Neural cell (in vitro differentiated cells): ENCODE results near the gene CHRNA4. TPM values are rescaled to one million over a fixed set of nuclear protein-coding genes. Genes with fewer than 3 reads are reported as not detected.

Source experiments
- H2AFZ ChIP-seq: fragments of 200-600, 300-800 bp; sonication (generic), shearing (Covaris generic); 2 replicates; pipeline ENCODE4 v1.6.0; 2014; ENCODE audit warnings: low read depth, mild to moderate bottlenecking, antibody characterized with exemption, low read length, moderate library complexity
- H3F3A ChIP-seq: fragments of 200-600 bp; shearing (Covaris generic); 2 replicates; pipeline ENCODE4 v1.6.1; 2016; ENCODE audit warnings: mild to moderate bottlenecking, moderate library complexity, mixed read lengths, antibody characterized with exemption, low read length; ENCODE audit not compliant: insufficient read depth, poor library complexity, severe bottlenecking
- H3K27ac ChIP-seq: fragments of 200-600, 300-800 bp; sonication (generic), shearing (Covaris generic); 2 replicates; pipeline ENCODE4 v1.5.1; 2014; ENCODE audit warnings: mild to moderate bottlenecking, low read length, moderate library complexity
- H3K27me3 ChIP-seq: fragments of 300-800, 200-600 bp; sonication (generic), shearing (Covaris generic); 2 replicates; pipeline ENCODE4 v1.6.0; 2014; ENCODE audit warnings: mild to moderate bottlenecking, low read depth, low read length, moderate library complexity; ENCODE audit not compliant: insufficient read depth
- H3K36me3 ChIP-seq: fragments of 300-800, 200-600 bp; sonication (generic), shearing (Covaris generic); 2 replicates; pipeline ENCODE4 v1.5.1; 2014; ENCODE audit warnings: mild to moderate bottlenecking, antibody characterized with exemption, low read length, moderate library complexity; ENCODE audit not compliant: insufficient read depth
- H3K4me2 ChIP-seq: fragments of 300-800, 200-600 bp; sonication (generic), shearing (Covaris generic); 2 replicates; pipeline ENCODE4 v1.6.0; 2014; ENCODE audit warnings: mild to moderate bottlenecking, low read length
- H3K4me3 ChIP-seq: fragments of 300-800, 200-600 bp; sonication (generic), shearing (Covaris generic); 2 replicates; pipeline ENCODE4 v1.5.1; 2014; ENCODE audit warnings: mild to moderate bottlenecking, low read length, moderate library complexity
- H3K79me2 ChIP-seq: fragments of 200-600 bp; shearing (Covaris generic); replicated peaks from 2 replicates; pipeline ENCODE4 v1.6.0; 2014; ENCODE audit warnings: mild to moderate bottlenecking, low read length, moderate library complexity; ENCODE audit not compliant: insufficient read depth
- H3K9ac ChIP-seq: fragments of 300-800, 200-600 bp; sonication (generic), shearing (Covaris generic); 2 replicates; pipeline ENCODE4 v1.6.1; 2016; ENCODE audit warnings: mild to moderate bottlenecking, low read length, mixed read lengths
- H3K9me2 ChIP-seq: fragments of 200-600 bp; shearing (Covaris generic); 2 replicates; pipeline ENCODE4 v1.6.1; 2016; ENCODE audit warnings: mild to moderate bottlenecking, low read length, mixed read lengths; ENCODE audit not compliant: insufficient read depth
- H3K9me3 ChIP-seq: fragments of 200-600, 300-800 bp; sonication (generic), shearing (Covaris generic); 2 replicates; pipeline ENCODE4 v1.6.1; 2016; ENCODE audit warnings: mild to moderate bottlenecking, mixed run types, low read length, moderate library complexity, mixed read lengths
- H4K20me1 ChIP-seq: fragments of 200-600 bp; shearing (Covaris generic); 2 replicates; pipeline ENCODE4 v1.6.1; 2016; ENCODE audit warnings: mild to moderate bottlenecking, mixed run types; ENCODE audit not compliant: insufficient read depth
- EP300 ChIP-seq: fragments of 450-650 bp; conservative IDR thresholded peaks from 2 replicates; pipeline ENCODE4 v1.6.1; 2014; ENCODE audit warnings: antibody characterized with exemption, mild to moderate bottlenecking, moderate library complexity; ENCODE audit not compliant: poor library complexity, severe bottlenecking
- EZH2 ChIP-seq: fragments of 200-600, 300-800 bp; shearing (Covaris generic), sonication (generic); IDR thresholded peaks from 2 replicates; pipeline ENCODE4 v1.6.1; 2014; ENCODE audit warnings: antibody characterized with exemption, low read length, borderline replicate concordance, mild to moderate bottlenecking; ENCODE audit not compliant: insufficient read depth, poor library complexity, severe bottlenecking
- MXI1 ChIP-seq: fragments of 450-650 bp; conservative IDR thresholded peaks from 2 replicates; pipeline ENCODE4 v1.6.1; 2014; ENCODE audit warnings: antibody characterized with exemption, mild to moderate bottlenecking; ENCODE audit not compliant: poor library complexity, severe bottlenecking
- POLR2AphosphoS5 ChIP-seq: IDR thresholded peaks from 2 replicates; pipeline ENCODE4 v1.6.1; 2012
- RAD21 ChIP-seq: fragments of 450-650 bp; conservative IDR thresholded peaks from 2 replicates; pipeline ENCODE4 v1.6.1; 2014; ENCODE audit warnings: antibody characterized with exemption, mild to moderate bottlenecking, moderate library complexity
- SMC3 ChIP-seq: fragments of 450-650 bp; conservative IDR thresholded peaks from 2 replicates; pipeline ENCODE4 v1.6.1; 2014; ENCODE audit warnings: antibody characterized with exemption, mild to moderate bottlenecking, moderate library complexity; ENCODE audit not compliant: poor library complexity
- TAF1 ChIP-seq: IDR thresholded peaks from 2 replicates; pipeline ENCODE4 v1.6.1; 2012; ENCODE audit warnings: low read depth
- polyA plus RNA-seq: library from polyadenylated mRNA; depleted of rRNA; stranded (reverse); fragments of >200 nt; gene quantifications from 2 replicates; pipeline ENCODE4 v1.2.3, GENCODE V29; 2014
- TF ChIP-seq, protein P1 (sequence below): IDR thresholded peaks from 2 replicates; pipeline ENCODE4 v1.6.1; 2012; ENCODE audit warnings: borderline replicate concordance
- TF ChIP-seq, protein P2 (sequence below): fragments of 450-650 bp; IDR thresholded peaks from 2 replicates; pipeline ENCODE4 v1.5.1; 2014; ENCODE audit warnings: antibody characterized with exemption, mild to moderate bottlenecking, moderate library complexity; ENCODE audit not compliant: poor library complexity, severe bottlenecking

The CHRNA4 gene
- polyA plus RNA-seq, 1 donor from 2014 or later = 6.8 TPM

DNA sequence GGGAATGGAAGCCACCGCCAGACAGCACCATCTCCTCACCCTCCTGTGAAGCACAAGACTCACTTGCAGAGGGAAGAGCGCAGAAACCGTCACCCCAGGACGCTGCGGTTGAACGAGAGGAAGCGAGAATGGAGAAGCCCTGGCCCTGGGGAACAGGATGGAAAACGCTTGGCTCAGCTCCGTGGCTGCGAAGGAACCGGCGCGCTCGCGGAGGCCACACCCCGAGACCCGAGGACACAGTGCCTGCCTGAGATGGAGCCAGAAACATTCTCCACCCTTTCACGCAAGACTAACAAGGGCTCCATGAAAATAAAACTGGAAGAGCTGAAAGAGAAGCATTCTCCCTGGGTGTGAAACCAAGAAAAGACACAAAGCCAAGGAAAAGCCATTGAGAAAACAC lies 25.3 kb upstream of the CHRNA4 start:
- Histone ChIP-seq H3K36me3 (no peaks in the 10 kb centered on the region), H3K4me3 (no peak overlapping the region), H3K27ac (no peak overlapping the region), H3F3A (no peaks in the 10 kb centered on the region), H4K20me1 (no peaks in the 10 kb centered on the region), H3K9ac (no peak overlapping the region), H3K4me2 (no peak overlapping the region), H3K79me2 (no peaks in the 10 kb centered on the region), H3K9me3 (peaks cover 3% of the 10 kb centered on the region), H3K9me2 (no peaks in the 10 kb centered on the region), H2AFZ (no peak overlapping the region), H3K27me3 (no peaks in the 10 kb centered on the region)
- TF ChIP-seq RAD21 (no peak), TAF1 (no peak), POLR2AphosphoS5 (no peak), MXI1 (no peak), SMC3 (no peak), EP300 (no peak), EZH2 (no peak)
- TF ChIP-seq, protein P1, sequence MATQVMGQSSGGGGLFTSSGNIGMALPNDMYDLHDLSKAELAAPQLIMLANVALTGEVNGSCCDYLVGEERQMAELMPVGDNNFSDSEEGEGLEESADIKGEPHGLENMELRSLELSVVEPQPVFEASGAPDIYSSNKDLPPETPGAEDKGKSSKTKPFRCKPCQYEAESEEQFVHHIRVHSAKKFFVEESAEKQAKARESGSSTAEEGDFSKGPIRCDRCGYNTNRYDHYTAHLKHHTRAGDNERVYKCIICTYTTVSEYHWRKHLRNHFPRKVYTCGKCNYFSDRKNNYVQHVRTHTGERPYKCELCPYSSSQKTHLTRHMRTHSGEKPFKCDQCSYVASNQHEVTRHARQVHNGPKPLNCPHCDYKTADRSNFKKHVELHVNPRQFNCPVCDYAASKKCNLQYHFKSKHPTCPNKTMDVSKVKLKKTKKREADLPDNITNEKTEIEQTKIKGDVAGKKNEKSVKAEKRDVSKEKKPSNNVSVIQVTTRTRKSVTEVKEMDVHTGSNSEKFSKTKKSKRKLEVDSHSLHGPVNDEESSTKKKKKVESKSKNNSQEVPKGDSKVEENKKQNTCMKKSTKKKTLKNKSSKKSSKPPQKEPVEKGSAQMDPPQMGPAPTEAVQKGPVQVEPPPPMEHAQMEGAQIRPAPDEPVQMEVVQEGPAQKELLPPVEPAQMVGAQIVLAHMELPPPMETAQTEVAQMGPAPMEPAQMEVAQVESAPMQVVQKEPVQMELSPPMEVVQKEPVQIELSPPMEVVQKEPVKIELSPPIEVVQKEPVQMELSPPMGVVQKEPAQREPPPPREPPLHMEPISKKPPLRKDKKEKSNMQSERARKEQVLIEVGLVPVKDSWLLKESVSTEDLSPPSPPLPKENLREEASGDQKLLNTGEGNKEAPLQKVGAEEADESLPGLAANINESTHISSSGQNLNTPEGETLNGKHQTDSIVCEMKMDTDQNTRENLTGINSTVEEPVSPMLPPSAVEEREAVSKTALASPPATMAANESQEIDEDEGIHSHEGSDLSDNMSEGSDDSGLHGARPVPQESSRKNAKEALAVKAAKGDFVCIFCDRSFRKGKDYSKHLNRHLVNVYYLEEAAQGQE = no peak
- TF ChIP-seq, protein P2, sequence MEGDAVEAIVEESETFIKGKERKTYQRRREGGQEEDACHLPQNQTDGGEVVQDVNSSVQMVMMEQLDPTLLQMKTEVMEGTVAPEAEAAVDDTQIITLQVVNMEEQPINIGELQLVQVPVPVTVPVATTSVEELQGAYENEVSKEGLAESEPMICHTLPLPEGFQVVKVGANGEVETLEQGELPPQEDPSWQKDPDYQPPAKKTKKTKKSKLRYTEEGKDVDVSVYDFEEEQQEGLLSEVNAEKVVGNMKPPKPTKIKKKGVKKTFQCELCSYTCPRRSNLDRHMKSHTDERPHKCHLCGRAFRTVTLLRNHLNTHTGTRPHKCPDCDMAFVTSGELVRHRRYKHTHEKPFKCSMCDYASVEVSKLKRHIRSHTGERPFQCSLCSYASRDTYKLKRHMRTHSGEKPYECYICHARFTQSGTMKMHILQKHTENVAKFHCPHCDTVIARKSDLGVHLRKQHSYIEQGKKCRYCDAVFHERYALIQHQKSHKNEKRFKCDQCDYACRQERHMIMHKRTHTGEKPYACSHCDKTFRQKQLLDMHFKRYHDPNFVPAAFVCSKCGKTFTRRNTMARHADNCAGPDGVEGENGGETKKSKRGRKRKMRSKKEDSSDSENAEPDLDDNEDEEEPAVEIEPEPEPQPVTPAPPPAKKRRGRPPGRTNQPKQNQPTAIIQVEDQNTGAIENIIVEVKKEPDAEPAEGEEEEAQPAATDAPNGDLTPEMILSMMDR = no peak

DNA sequence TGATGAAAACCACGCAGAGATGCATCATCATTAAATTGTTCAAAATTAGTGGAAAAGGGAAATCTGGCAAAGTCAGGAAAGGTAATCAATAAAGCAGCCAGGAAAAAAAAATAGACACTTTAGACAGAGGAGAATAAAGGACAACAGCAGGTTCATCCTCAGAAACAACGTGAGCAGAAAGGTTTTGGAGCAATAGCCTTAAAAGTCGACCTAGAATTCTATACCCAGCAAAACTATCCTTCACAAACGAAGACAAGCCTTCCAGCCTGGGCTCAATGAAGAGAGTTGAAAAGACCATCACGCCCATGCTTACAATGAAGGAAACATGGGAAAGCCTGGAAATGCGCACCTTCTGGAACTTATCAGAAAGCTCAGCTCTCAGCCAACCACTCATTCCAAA lies 24.7 kb upstream of the CHRNA4 start:
- H3K9me3 ChIP-seq = peaks cover 3% of the 10 kb centered on the region
- no peaks in the 10 kb centered on the region for H4K20me1 ChIP-seq
- no peaks in the 10 kb centered on the region for H3K36me3 ChIP-seq
- H2AFZ ChIP-seq = no peak overlapping the region
- H3K27ac ChIP-seq = no peak overlapping the region
- H3K79me2 ChIP-seq = no peaks in the 10 kb centered on the region
- no peaks in the 10 kb centered on the region for H3F3A ChIP-seq
- no peaks in the 10 kb centered on the region for H3K27me3 ChIP-seq
- no peaks in the 10 kb centered on the region for H3K9me2 ChIP-seq
- no peak overlapping the region for H3K4me2 ChIP-seq
- no peak overlapping the region for H3K9ac ChIP-seq
- TF ChIP-seq, protein P1 = no peak
- TF ChIP-seq EP300 = no peak
- no peak for TF ChIP-seq RAD21
- TF ChIP-seq, protein P2 = no peak
- TF ChIP-seq EZH2 = no peak
- no peak for TF ChIP-seq SMC3
- no peak for TF ChIP-seq MXI1
- no peak for TF ChIP-seq TAF1
- no peak for TF ChIP-seq POLR2AphosphoS5
- H3K4me3 ChIP-seq = no peak overlapping the region
